Stimulated activated naive CD8-positive, alpha-beta T cell treated with anti-CD3 and anti-CD28 coated beads, Interleukin-15, amount 100 ng/mL, for 72 hours (primary cell): ENCODE results near the gene TSPAN18.

ENCODE experiments used
- ATAC-seq: fragments of 150-1000 bp; cut with Tn5 transposase; 2 replicates; pipeline ENCODE4 v1.10.0; 2021; ENCODE audit warnings: mild to moderate bottlenecking, moderate library complexity
- DNase-seq, 2 donors: peaks; one replicate each; pipeline ENCODE4 v3.0.0; 2021 to 2022
- H3K27ac Mint-ChIP-seq, 2 donors: one replicate each; pipeline ENCODE4 v1.8.0; 2022; ENCODE audit warnings: mild to moderate bottlenecking in 2 of 2, mixed read lengths in 2 of 2, moderate library complexity in 2 of 2
- H3K27me3 Mint-ChIP-seq: one replicate; pipeline ENCODE4 v1.8.0; 2022; ENCODE audit warnings: mixed read lengths
- H3K4me1 Mint-ChIP-seq: one replicate; pipeline ENCODE4 v1.8.0; 2022; ENCODE audit warnings: mild to moderate bottlenecking, mixed read lengths
- H3K4me3 Mint-ChIP-seq, 2 donors: one replicate each; pipeline ENCODE4 v1.8.0; 2022; ENCODE audit warnings: mild to moderate bottlenecking in 2 of 2, mixed read lengths in 2 of 2, moderate library complexity in 1 of 2
- H3K9me3 Mint-ChIP-seq, 2 donors: one replicate each; pipeline ENCODE4 v1.8.0; 2022; ENCODE audit warnings: mixed read lengths in 2 of 2

Gene TSPAN18

GRCh38 chr11:44955015-44955738 is 228.4 kb downstream of the TSPAN18 start:
- ATAC-seq = no peak
- Mint-ChIP-seq H3K27me3 (no peaks in the 10 kb centered on the region), H3K9me3 (no peaks in the 10 kb centered on the region), H3K27ac (peak overlapping the region in 1 of 2 donors; percentile 92), H3K4me1 (peaks cover 20% of the 10 kb centered on the region), H3K4me3 (peak overlapping the region in 1 of 2 donors; percentile 13)
- no peak for DNase-seq

GRCh38 chr11:44957040-44957515 is 230.3 kb downstream of the TSPAN18 start:
- H3K9me3 Mint-ChIP-seq = no peaks in the 10 kb centered on the region
- H3K27me3 Mint-ChIP-seq = no peaks in the 10 kb centered on the region
- no peak overlapping the region for H3K27ac Mint-ChIP-seq
- peaks cover 20% of the 10 kb centered on the region for H3K4me1 Mint-ChIP-seq
- DNase-seq (no peak), ATAC-seq (no peak)
- no peak overlapping the region for H3K4me3 Mint-ChIP-seq

DNA sequence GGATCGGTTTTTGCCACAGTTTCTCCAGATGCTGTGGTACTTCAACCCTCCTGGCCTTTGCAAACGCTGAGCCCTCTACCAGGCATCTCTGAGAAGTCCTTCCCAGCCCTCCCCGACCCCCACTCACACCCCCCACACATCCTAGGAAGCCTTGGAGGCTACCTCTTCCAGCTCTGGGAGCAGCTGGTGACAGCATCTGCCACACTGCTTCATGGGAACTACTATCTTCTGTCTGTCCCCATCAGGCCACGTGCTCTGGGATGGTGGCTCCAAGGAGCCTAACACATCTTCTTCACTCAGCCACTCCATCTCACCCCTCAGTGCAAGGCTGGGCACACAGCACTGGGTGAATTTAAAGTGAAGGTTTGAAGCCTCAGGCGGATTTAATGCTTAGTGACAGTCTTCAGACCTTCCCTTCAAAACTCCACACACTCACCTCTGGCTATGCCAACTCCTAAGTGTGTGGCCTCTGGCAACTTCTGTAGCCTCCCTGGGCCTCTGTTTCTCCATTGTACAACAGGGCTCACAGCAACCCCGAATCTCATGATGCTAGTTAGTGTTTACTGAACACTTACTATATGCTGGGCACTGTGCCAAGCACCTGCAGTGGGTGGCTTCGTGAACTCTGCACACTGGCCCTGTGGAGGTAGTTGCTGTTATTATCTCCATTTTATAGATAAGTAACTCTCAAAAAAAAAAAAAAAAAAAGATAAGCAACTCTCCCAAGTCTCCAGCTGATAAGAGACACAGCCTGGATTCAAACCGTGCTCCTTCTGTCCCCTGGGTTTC is 231.2 kb downstream of the TSPAN18 start:
- Mint-ChIP-seq H3K27ac (peak overlapping the region in 1 of 2 donors; percentile 75), H3K4me1 (peaks cover 20% of the 10 kb centered on the region), H3K4me3 (no peak overlapping the region), H3K27me3 (no peaks in the 10 kb centered on the region), H3K9me3 (no peaks in the 10 kb centered on the region)
- no peak for ATAC-seq
- no peak for DNase-seq

GRCh38 chr11:44959064-44959463 is 232.3 kb downstream of the TSPAN18 start:
- Mint-ChIP-seq H3K27ac (peak overlapping the region in 1 of 2 donors; percentile 76), H3K4me3 (no peak overlapping the region), H3K4me1 (peaks cover 19% of the 10 kb centered on the region), H3K27me3 (no peaks in the 10 kb centered on the region), H3K9me3 (no peaks in the 10 kb centered on the region)
- ATAC-seq = no peak
- DNase-seq = no peak

- Mint-ChIP-seq H3K27me3 (no peaks in the 10 kb centered on the region), H3K9me3 (no peaks in the 10 kb centered on the region), H3K4me3 (no peak overlapping the region), H3K27ac (no peak overlapping the region), H3K4me1 (peaks cover 6% of the 10 kb centered on the region)
- no peak for ATAC-seq
- no peak for DNase-seq
Measured at GRCh38 chr11:44960200-44960845, 233.6 kb downstream of the TSPAN18 start.

- DNase-seq (no peak), ATAC-seq (no peak)
- Mint-ChIP-seq H3K27ac (no peak overlapping the region), H3K9me3 (no peaks in the 10 kb centered on the region), H3K27me3 (no peaks in the 10 kb centered on the region), H3K4me3 (no peak overlapping the region), H3K4me1 (no peaks in the 10 kb centered on the region)
Measured at GRCh38 chr11:44962464-44962863, 235.7 kb downstream of the TSPAN18 start.

GRCh38 chr11:44963136-44963535 is 236.4 kb downstream of the TSPAN18 start:
- peak; percentile 29 for ATAC-seq
- no peak overlapping the region for H3K27ac Mint-ChIP-seq

GRCh38 chr11:44963948-44964347 is 237.2 kb downstream of the TSPAN18 start:
- no peaks in the 10 kb centered on the region for H3K4me1 Mint-ChIP-seq
- no peak for ATAC-seq
- no peaks in the 10 kb centered on the region for H3K9me3 Mint-ChIP-seq
- DNase-seq = no peak
- H3K4me3 Mint-ChIP-seq = no peak overlapping the region
- no peaks in the 10 kb centered on the region for H3K27me3 Mint-ChIP-seq
- peak overlapping the region; percentile 17 to 92 for H3K27ac Mint-ChIP-seq

More at GRCh38 chr11:44963136-44963535, 236.4 kb downstream of the TSPAN18 start:
- Mint-ChIP-seq H3K4me3 (no peak overlapping the region), H3K4me1 (no peaks in the 10 kb centered on the region), H3K27me3 (no peaks in the 10 kb centered on the region), H3K9me3 (no peaks in the 10 kb centered on the region)
- DNase-seq = no peak

DNA sequence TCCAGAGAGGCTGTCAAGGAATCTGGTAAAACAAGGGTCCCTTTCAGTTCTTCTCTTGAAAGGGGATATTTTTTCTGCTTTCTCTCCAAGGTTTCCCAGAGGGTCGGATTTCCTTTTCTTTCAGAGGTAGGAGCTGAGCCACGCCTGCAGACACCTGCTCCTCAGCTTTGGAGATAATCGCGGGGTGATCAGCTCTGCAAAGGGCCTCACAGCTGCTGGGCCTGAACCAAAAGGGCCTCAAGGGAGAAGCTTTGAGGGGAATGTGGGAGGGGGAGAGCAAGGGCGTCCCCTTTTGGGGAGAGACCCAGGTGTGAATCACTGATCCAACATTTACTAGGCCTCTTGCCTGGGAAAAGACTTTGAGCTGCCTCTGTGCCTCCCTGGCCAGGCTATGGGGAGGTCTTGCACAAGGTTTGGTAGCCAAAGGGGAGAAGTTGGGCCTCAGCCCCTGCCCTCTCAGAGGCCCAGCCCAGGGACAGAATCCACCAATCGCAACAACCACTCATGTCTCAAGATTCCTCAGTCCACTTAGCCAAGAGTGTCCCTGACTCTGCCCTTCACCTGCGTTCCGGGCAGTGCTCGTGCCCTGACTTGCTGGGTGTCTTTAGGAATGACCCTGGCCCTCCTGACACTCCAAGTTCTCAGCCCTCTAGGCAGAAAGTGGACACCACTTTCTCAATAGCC is 237.9 kb downstream of the TSPAN18 start:
- no peak overlapping the region for H3K4me3 Mint-ChIP-seq
- no peak overlapping the region for H3K27ac Mint-ChIP-seq
- ATAC-seq (no peak), DNase-seq (no peak)
- no peaks in the 10 kb centered on the region for H3K9me3 Mint-ChIP-seq
- no peaks in the 10 kb centered on the region for H3K4me1 Mint-ChIP-seq
- H3K27me3 Mint-ChIP-seq = no peaks in the 10 kb centered on the region

DNA sequence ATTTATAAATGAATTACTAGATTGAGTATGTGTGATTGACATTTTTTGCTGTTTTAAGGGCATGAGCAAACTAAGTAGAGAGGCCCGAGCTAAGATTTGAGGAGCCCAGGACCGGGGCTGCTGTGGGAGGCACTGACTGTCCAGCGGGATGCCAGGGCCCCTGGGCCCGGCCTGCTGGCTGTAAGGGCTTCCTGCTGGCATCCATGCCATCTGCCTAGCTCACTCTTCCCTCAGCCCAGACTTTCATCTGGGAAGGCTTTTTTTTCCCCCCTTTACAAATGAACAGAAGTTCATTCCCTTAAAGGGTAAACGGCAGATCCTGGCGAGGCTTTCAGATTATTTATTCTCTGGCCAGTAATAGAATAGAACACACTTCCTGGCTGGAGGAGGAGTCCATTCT is 239.9 kb downstream of the TSPAN18 start:
- H3K9me3 Mint-ChIP-seq = no peaks in the 10 kb centered on the region
- H3K27ac Mint-ChIP-seq = no peak overlapping the region
- DNase-seq (no peak), ATAC-seq (no peak)
- no peaks in the 10 kb centered on the region for H3K27me3 Mint-ChIP-seq
- H3K4me3 Mint-ChIP-seq = no peak overlapping the region
- H3K4me1 Mint-ChIP-seq = no peaks in the 10 kb centered on the region

DNA sequence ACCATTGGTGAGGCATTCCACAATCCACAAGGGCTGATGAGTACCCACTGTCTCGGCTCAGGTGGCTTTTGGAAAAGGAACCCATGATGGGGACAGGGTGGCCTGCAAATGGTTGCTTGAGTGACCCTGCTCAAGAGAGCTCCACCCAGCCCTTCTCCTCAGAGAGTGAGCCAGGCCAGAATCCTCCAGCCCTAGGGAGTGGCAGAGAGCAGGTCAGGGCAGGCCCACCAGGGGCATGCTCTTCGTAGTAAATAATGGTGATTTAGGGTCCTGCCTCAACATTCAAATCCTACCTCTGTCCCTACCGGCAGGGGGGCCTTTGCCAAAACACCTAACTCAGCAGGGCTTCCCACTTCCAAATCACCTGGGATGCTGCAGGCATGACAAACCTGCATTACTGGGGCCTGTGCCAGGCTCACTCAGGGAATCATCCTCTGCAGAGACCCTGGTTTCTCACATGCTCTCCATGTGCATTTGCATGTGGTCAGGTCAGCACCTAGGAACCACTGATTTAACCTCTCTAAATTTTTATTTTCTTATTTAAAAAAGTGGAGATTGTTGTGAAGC is 241.3 kb downstream of the TSPAN18 start:
- Mint-ChIP-seq H3K9me3 (no peaks in the 10 kb centered on the region), H3K4me1 (no peaks in the 10 kb centered on the region), H3K27ac (no peak overlapping the region), H3K4me3 (no peak overlapping the region), H3K27me3 (no peaks in the 10 kb centered on the region)
- no peak for DNase-seq
- ATAC-seq = no peak

GRCh38 chr11:44968510-44968909 is 241.7 kb downstream of the TSPAN18 start:
- Mint-ChIP-seq H3K9me3 (no peaks in the 10 kb centered on the region), H3K4me1 (no peaks in the 10 kb centered on the region), H3K27me3 (no peaks in the 10 kb centered on the region), H3K27ac (no peak overlapping the region), H3K4me3 (no peak overlapping the region)
- ATAC-seq (no peak), DNase-seq (no peak)

GRCh38 chr11:44969651-44970252 is 243.0 kb downstream of the TSPAN18 start:
- Mint-ChIP-seq H3K4me3 (no peak overlapping the region), H3K9me3 (no peaks in the 10 kb centered on the region), H3K4me1 (no peaks in the 10 kb centered on the region), H3K27me3 (no peaks in the 10 kb centered on the region), H3K27ac (no peak overlapping the region)
- no peak for DNase-seq
- ATAC-seq = no peak

DNA sequence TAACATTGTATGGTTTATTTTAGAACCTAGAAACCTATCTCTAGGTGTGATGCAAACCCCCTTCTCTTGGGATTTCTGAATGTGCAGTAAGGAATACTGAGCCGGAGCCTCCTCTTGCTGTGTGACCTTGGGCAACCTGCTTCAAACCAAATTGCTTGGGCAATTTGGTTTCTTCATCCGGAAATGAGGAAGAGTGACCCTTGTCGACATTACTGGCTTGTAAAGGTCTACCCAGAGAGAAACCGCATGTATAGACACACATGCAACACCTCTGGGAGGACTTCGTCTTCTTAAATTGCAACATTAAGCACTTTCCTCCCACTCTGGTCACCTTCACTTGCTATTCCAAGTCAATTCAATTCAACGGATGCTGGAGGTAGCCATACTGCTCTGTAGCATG is 243.5 kb downstream of the TSPAN18 start:
- ATAC-seq = no peak

DNA sequence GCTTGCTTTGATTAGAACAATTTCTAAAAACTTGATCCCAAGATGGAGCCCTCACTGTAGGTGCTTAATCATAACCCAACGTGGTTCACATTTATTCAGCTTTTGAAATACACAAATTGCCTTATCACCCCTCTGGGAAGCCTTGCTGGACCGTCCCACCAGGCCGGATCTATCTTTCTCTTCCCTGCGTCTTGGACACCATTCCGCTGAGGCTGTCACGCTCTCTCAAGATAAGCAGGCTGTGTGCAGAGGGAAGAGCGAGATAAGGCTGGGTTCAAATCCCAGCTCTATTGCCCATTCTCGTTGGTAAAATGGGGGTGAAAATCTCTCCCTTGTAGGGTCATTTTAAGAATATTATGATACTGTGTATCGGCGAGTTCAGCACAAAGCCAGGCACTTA is 244.4 kb downstream of the TSPAN18 start:
- Mint-ChIP-seq H3K4me3 (no peak overlapping the region), H3K27me3 (no peaks in the 10 kb centered on the region), H3K9me3 (no peaks in the 10 kb centered on the region), H3K27ac (no peak overlapping the region), H3K4me1 (no peaks in the 10 kb centered on the region)
- no peak for ATAC-seq
- DNase-seq = no peak

More for the DNA sequence above, 243.5 kb downstream of the TSPAN18 start:
- Mint-ChIP-seq H3K4me3 (no peak overlapping the region), H3K27me3 (no peaks in the 10 kb centered on the region), H3K9me3 (no peaks in the 10 kb centered on the region), H3K27ac (no peak overlapping the region), H3K4me1 (no peaks in the 10 kb centered on the region)
- no peak for DNase-seq
